Esophagus muscularis mucosa (tissue), 3 donors: ENCODE measurements around the gene PPP1R3C.
A peak's percentile ranks its signal among the peaks of the same experiment; 100 is the strongest.

ENCODE experiments used
- CTCF ChIP-seq, 3 experiments: fragments of 200-600 bp in 2 of 3; fragments of 450-650 bp in 1 of 3; sonication (generic) in 2 of 3; IDR thresholded peaks; one replicate each; pipeline ENCODE4 v1.5.1; 2017 to 2019; ENCODE audit warnings: antibody characterized with exemption in 3 of 3, mild to moderate bottlenecking in 2 of 3, moderate library complexity in 1 of 3
- POLR2AphosphoS5 ChIP-seq, 2 donors: sonication (generic); formaldehyde crosslinking; IDR thresholded peaks; one replicate each; pipeline ENCODE4 v1.6.1; 2017; ENCODE audit warnings: antibody characterized with exemption in 2 of 2

- TF ChIP-seq CTCF (IDR thresholded peaks at IDR 0.05) (no peak), POLR2AphosphoS5 (IDR thresholded peaks at IDR 0.05) (peak; percentile 24 to 79)
Measured at GRCh38 chr10:91582153-91582554, 50.7 kb downstream of the PPP1R3C start.
